ENCODE data around the gene TNFRSF4. TPM values are rescaled to one million over a fixed set of nuclear protein-coding genes. Genes with fewer than 3 reads are reported as not detected.
"Not testable (repeated sequence)": the region's sequence is repeated elsewhere in the genome, so short reads cannot be mapped to it uniquely, and the experiment has no call there.

The TNFRSF4 gene
- total and polyA plus RNA-seq, 7 donors: 1.4 to 4.6 (median 3.5) TPM

- TF ChIP-seq CTCF (IDR thresholded peaks at IDR 0.05): no peak
- no peak overlapping the region for H3K4me3 ChIP-seq
- H3K9me3 ChIP-seq: no peaks in the 10 kb centered on the region
- 83 to 85% (median 85%) methylated on average over 12 of the region's 12 CpGs for WGBS, 3 donors
- intact Hi-C loops (cut with DNase I): loop anchor here in 1 of 2 donors (10.0 kb wide), 1 partner anchor 219 kb away; no protein-coding TSS in a partner anchor
- ATAC-seq: no peak
- H3K27ac ChIP-seq: no peak overlapping the region
- H3K36me3 ChIP-seq (ENCODE audit: insufficient read depth in 1 of 2, low read depth in 1 of 2): peaks cover 4 to 50% of the 10 kb centered on the region in 2 donors
- DNase-seq: no peak
- no peaks in the 10 kb centered on the region for H3K4me1 ChIP-seq
- H3K27me3 ChIP-seq (ENCODE audit: insufficient read depth in 3 of 3, low read length in 2 of 3): no peaks in the 10 kb centered on the region
These were observed 39.4 kb upstream of the TNFRSF4 start for GRCh38 chr1:1253314-1253713.

DNA sequence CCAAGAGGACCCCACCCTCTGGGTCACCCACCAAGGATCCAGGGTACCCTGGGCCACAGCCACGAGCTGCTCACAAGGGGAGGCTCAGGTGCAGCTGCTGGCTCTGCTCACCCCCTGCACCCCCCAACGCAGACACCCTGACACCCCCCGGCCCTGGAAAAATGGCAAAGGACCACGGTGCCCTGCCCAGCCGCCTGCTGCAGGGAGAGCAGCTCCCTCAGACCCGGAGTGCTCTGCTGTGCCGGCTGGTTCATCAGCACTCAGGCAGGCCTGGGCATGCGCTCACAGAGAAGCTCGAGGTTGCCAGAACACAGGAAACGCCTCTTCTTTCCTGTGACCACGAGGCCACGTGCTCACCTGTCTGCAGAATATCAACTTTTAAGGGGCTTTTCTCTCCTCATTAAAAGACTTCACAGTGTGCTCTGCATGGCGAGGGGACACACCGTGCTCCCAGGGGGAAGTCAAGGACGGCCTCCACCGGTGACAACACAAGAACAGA is 36.9 kb upstream of the TNFRSF4 start:
- Histone ChIP-seq H3K4me1 (no peaks in the 10 kb centered on the region), H3K4me3 (no peak overlapping the region), H3K9me3 (no peaks in the 10 kb centered on the region), H3K27me3 (ENCODE audit: insufficient read depth in 3 of 3, low read length in 2 of 3) (peaks cover 0 to 15% (median 12%) of the 10 kb centered on the region in 3 donors), H3K36me3 (ENCODE audit: insufficient read depth in 1 of 2, low read depth in 1 of 2) (peaks cover 4 to 37% of the 10 kb centered on the region in 2 donors), H3K27ac (no peak overlapping the region)
- WGBS, 3 donors: 76 to 78% (median 77%) methylated on average over 16 of the region's 16 CpGs
- DNase-seq (peak in 1 of 2 donors; percentile 14), ATAC-seq (no peak)
- no peak for TF ChIP-seq CTCF (IDR thresholded peaks at IDR 0.05)
- intact Hi-C loops (cut with DNase I): loop anchor here in 1 of 2 donors (10.0 kb wide), 1 partner anchor 216 kb away; no protein-coding TSS in a partner anchor

DNA sequence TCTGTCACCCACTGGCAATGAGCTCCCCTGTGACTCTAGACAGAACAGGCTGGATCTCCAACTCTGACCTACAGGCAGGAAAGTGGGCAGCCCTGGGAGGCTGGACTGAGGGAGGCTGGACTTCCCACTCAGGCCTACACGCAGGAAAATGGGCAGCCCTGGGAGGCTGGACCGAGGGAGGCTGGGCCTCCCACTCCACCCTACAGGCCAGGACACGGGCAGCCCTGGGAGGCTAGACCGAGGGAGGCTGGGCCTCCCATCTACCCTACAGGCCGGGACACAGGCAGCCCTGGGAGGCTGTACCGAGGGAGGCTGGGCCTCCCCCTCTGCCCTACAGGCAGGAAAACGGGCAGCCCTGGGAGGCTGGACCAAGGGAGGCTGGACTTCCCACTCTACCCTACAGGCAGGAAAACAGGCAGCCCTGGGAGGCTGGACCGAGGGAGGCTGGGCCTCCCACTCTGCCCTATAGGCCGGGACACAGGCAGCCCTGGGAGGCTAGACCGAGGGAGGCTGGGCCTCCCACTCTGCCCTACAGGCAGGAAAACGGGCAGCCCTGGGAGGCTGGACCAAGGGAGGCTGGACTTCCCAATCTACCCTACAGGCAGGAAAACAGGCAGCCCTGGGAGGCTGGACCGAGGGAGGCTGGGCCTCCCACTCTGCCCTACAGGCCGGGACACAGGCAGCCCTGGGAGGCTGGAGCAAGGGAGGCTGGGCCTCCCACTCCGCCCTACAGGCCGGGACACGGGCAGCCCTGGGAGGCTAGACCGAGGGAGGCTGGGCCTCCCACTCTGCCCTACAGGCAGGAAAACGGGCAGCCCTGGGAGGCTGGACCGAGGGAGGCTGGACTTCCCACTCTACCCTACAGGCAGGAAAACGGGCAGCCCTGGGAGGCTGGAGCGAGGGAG is 34.3 kb upstream of the TNFRSF4 start:
- Histone ChIP-seq H3K27me3 (ENCODE audit: insufficient read depth in 3 of 3, low read length in 2 of 3) (peaks cover 0 to 21% (median 18%) of the 10 kb centered on the region in 3 donors), H3K36me3 (ENCODE audit: insufficient read depth in 1 of 2, low read depth in 1 of 2) (peaks cover 0 to 12% of the 10 kb centered on the region in 2 donors)
- ATAC-seq; H3K4me1 ChIP-seq; H3K4me3 ChIP-seq; H3K27ac ChIP-seq; H3K9me3 ChIP-seq; intact Hi-C loops (cut with DNase I): not testable (repeated sequence)
- peak in 1 of 2 donors; percentile 9 for DNase-seq
- 81 to 90% (median 84%) methylated on average over 17 to 21 of the region's 21 CpGs for WGBS, 3 donors

GRCh38 chr1:1247341-1247913 is 33.5 kb upstream of the TNFRSF4 start:
- intact Hi-C loops (cut with DNase I): no loop called here
- WGBS, 3 donors: 54 to 66% (median 57%) methylated on average over 23 to 25 of the region's 25 CpGs
- DNase-seq (peak in 1 of 2 donors; percentile 17), ATAC-seq (no peak)
- peaks cover 0 to 4% of the 10 kb centered on the region in 2 donors for H3K36me3 ChIP-seq (ENCODE audit: insufficient read depth in 1 of 2, low read depth in 1 of 2)
- H3K27ac ChIP-seq: no peak overlapping the region
- no peaks in the 10 kb centered on the region for H3K4me1 ChIP-seq
- H3K4me3 ChIP-seq: no peak overlapping the region
- no peak for TF ChIP-seq CTCF (IDR thresholded peaks at IDR 0.05)
- H3K9me3 ChIP-seq: no peaks in the 10 kb centered on the region
- H3K27me3 ChIP-seq (ENCODE audit: insufficient read depth in 3 of 3, low read length in 2 of 3): peaks cover 0 to 21% (median 18%) of the 10 kb centered on the region in 3 donors

Data from psoas muscle (tissue), 8 donors.